ENCODE data around the gene HSPB1. TPM values are rescaled to one million over a fixed set of nuclear protein-coding genes. Genes with fewer than 3 reads are reported as not detected.

The HSPB1 gene
- total RNA-seq, result 100 to 1,000 TPM in 1 of 4 donors, 10 to 100 TPM in 3; 59.0 to 139 (median 88.3) TPM

- peak; percentile 55 to 62 for TF ChIP-seq POLR2A (IDR thresholded peaks at IDR 0.05)
- TF ChIP-seq CTCF (IDR thresholded peaks at IDR 0.05), result no peak
- Histone ChIP-seq H3K4me3 (peak within 1 kb of the TSS; percentile 60 to 82 (median 72)), H3K27ac (peak within 1 kb of the TSS; percentile 78 to 93 (median 87)), H3K36me3 (no peaks in the 10 kb centered on the region), H3K27me3 (no peaks in the 10 kb centered on the region), H3K4me1 (peaks cover 0 to 46% (median 0%) of the 10 kb centered on the region in 4 donors), H3K9me3 (no peaks in the 10 kb centered on the region)
- DNase-seq, result peak; percentile 76 to 93 (median 83)
These were observed at the start of gene HSPB1 for GRCh38 chr7:76302347-76303201. Gene HSPB1 (plus strand): TSS chr7:76302673. CDS start chr7:76302713, 40 bp downstream.

GRCh38 chr7:76254781-76255180, 47.7 kb upstream of the HSPB1 start:
- Histone ChIP-seq H3K9me3 (no peaks in the 10 kb centered on the region), H3K27me3 (peaks cover 0 to 3% of the 10 kb centered on the region in 2 donors), H3K4me3 (no peak overlapping the region), H3K4me1 (peaks cover 0 to 3% (median under 1%) of the 10 kb centered on the region in 4 donors), H3K27ac (no peak overlapping the region), H3K36me3 (no peaks in the 10 kb centered on the region)
- TF ChIP-seq POLR2A (IDR thresholded peaks at IDR 0.05) (no peak), CTCF (IDR thresholded peaks at IDR 0.05) (no peak)
- DNase-seq, result no peak

- peaks cover 0 to 7% of the 10 kb centered on the region in 2 donors for H3K27me3 ChIP-seq
- H3K9me3 ChIP-seq, result peaks cover 0 to 6% (median 0%) of the 10 kb centered on the region in 4 donors
- H3K4me1 ChIP-seq, result peaks cover 0 to 8% (median 3%) of the 10 kb centered on the region in 4 donors
- TF ChIP-seq CTCF (IDR thresholded peaks at IDR 0.05) (no peak), POLR2A (IDR thresholded peaks at IDR 0.05) (no peak)
- no peak overlapping the region for H3K4me3 ChIP-seq
- no peaks in the 10 kb centered on the region for H3K36me3 ChIP-seq
- H3K27ac ChIP-seq, result no peak overlapping the region
- no peak for DNase-seq
These were observed 44.5 kb upstream of the HSPB1 start for GRCh38 chr7:76257973-76258372.

- Histone ChIP-seq H3K27me3 (peaks cover 0 to 7% of the 10 kb centered on the region in 2 donors), H3K27ac (no peak overlapping the region), H3K9me3 (peaks cover 0 to 6% (median 0%) of the 10 kb centered on the region in 4 donors), H3K4me3 (peak overlapping the region in 3 of 4 donors; percentile 24 to 32 (median 31)), H3K36me3 (no peaks in the 10 kb centered on the region), H3K4me1 (peaks cover 0 to 8% (median 3%) of the 10 kb centered on the region in 4 donors)
- TF ChIP-seq POLR2A (IDR thresholded peaks at IDR 0.05) (no peak), CTCF (IDR thresholded peaks at IDR 0.05) (no peak)
- DNase-seq, result no peak
These were observed 43.1 kb upstream of the HSPB1 start for GRCh38 chr7:76259124-76260093.

- H3K27me3 ChIP-seq, result peaks cover 0 to 7% of the 10 kb centered on the region in 2 donors
- TF ChIP-seq POLR2A (IDR thresholded peaks at IDR 0.05), result no peak
- no peak for TF ChIP-seq CTCF (IDR thresholded peaks at IDR 0.05)
- DNase-seq, result no peak
- H3K4me1 ChIP-seq, result peaks cover 0 to 8% (median 3%) of the 10 kb centered on the region in 4 donors
- no peak overlapping the region for H3K27ac ChIP-seq
- no peaks in the 10 kb centered on the region for H3K36me3 ChIP-seq
- peak overlapping the region in 3 of 4 donors; percentile 24 to 32 (median 31) for H3K4me3 ChIP-seq
- H3K9me3 ChIP-seq, result peaks cover 0 to 6% (median 0%) of the 10 kb centered on the region in 4 donors
These were observed 42.2 kb upstream of the HSPB1 start for GRCh38 chr7:76260171-76260703.
